GM23338 (cell line): ENCODE measurements around the gene ITPRID2. TPM values are rescaled to one million over a fixed set of nuclear protein-coding genes. Genes with fewer than 3 reads are reported as not detected.

ENCODE experiments used
- ATAC-seq: fragments of 200-7000 bp; cut with Tn5 transposase; 3 replicates; pipeline ENCODE4 v1.9.1; 2020
- DNase-seq: peaks from one replicate; pipeline ENCODE4 v3.0.0-alpha.2; 2015; ENCODE audit warnings: low spot score
- H2AFZ ChIP-seq: fragments of 200-600 bp; sonication (generic); 2 replicates; pipeline ENCODE4 v1.8.0; 2016; ENCODE audit warnings: antibody characterized with exemption, mild to moderate bottlenecking, moderate library complexity
- H3F3A ChIP-seq: fragments of 200-600 bp; sonication (generic); replicated peaks from 2 replicates; pipeline ENCODE4 v1.8.0; 2017; ENCODE audit warnings: antibody characterized with exemption, mixed run types, low read depth
- H3K27ac ChIP-seq: fragments of 200-600 bp; sonication (generic); 2 replicates; pipeline ENCODE4 v1.6.1; 2016; ENCODE audit warnings: low read depth
- H3K27me3 ChIP-seq: fragments of 200-600 bp; sonication (generic); 2 replicates; pipeline ENCODE4 v1.8.0; 2016; ENCODE audit warnings: mild to moderate bottlenecking, mixed run types, moderate library complexity; ENCODE audit not compliant: insufficient read depth
- H3K36me3 ChIP-seq: fragments of 200-600 bp; sonication (generic); 2 replicates; pipeline ENCODE4 v1.8.0; 2016; ENCODE audit warnings: mild to moderate bottlenecking; ENCODE audit not compliant: insufficient read depth
- H3K4me1 ChIP-seq: fragments of 200-600 bp; sonication (generic); 2 replicates; pipeline ENCODE4 v1.8.0; 2016; ENCODE audit warnings: mild to moderate bottlenecking, moderate library complexity; ENCODE audit not compliant: insufficient read depth
- H3K4me2 ChIP-seq: fragments of 200-600 bp; sonication (generic); 2 replicates; pipeline ENCODE4 v1.7.1; 2017; ENCODE audit warnings: mixed run types
- H3K4me3 ChIP-seq: fragments of 200-600 bp; sonication (generic); 2 replicates; pipeline ENCODE4 v1.6.1; 2016; ENCODE audit warnings: mixed run types
- H3K79me2 ChIP-seq: fragments of 200-600 bp; sonication (generic); replicated peaks from 2 replicates; pipeline ENCODE4 v1.8.0; 2017; ENCODE audit warnings: mild to moderate bottlenecking; ENCODE audit not compliant: insufficient read depth
- H3K9me2 ChIP-seq: fragments of 200-600 bp; sonication (generic); 2 replicates; pipeline ENCODE4 v1.8.0; 2017; ENCODE audit not compliant: insufficient read depth
- H4K20me1 ChIP-seq: fragments of 200-600 bp; sonication (generic); replicated peaks from 2 replicates; pipeline ENCODE4 v1.8.0; 2017; ENCODE audit warnings: mild to moderate bottlenecking; ENCODE audit not compliant: insufficient read depth
- H3K27ac Mint-ChIP-seq: 2 replicates; pipeline ENCODE4 v1.8.0; 2020; ENCODE audit warnings: inconsistent platforms, mild to moderate bottlenecking, moderate library complexity, mixed read lengths
- H3K27me3 Mint-ChIP-seq: 3 replicates; pipeline ENCODE4 v1.8.0; 2022; ENCODE audit warnings: low read depth, mild to moderate bottlenecking, moderate library complexity, mixed read lengths, inconsistent platforms; ENCODE audit not compliant: insufficient read depth, poor library complexity
- H3K36me3 Mint-ChIP-seq: 3 replicates; pipeline ENCODE4 v1.8.0; 2021; ENCODE audit warnings: low read depth, mild to moderate bottlenecking, inconsistent platforms, moderate library complexity, mixed read lengths
- H3K4me1 Mint-ChIP-seq: 3 replicates; pipeline ENCODE4 v1.8.0; 2020; ENCODE audit warnings: mild to moderate bottlenecking, inconsistent platforms, mixed read lengths
- H3K4me3 Mint-ChIP-seq: 3 replicates; pipeline ENCODE4 v1.8.0; 2021; ENCODE audit warnings: moderate library complexity, mild to moderate bottlenecking, inconsistent platforms, mixed read lengths
- H3K9me3 Mint-ChIP-seq: 3 replicates; pipeline ENCODE4 v1.8.0; 2020; ENCODE audit warnings: moderate library complexity, mild to moderate bottlenecking, inconsistent platforms, mixed read lengths
- CREB1 ChIP-seq: fragments of 250-450 bp; sonication (Bioruptor Pico); IDR thresholded peaks from 2 replicates; pipeline ENCODE4 v1.5.0; 2020; ENCODE audit warnings: low read depth, mild to moderate bottlenecking, moderate library complexity
- CTCF ChIP-seq, 2 experiments: fragments of 200-600 bp in 1 of 2; sonication (generic) in 1 of 2; conservative IDR thresholded peaks; 2 replicates each; pipeline versions ENCODE4 v1.5.1 to v1.6.1; 2016 to 2017; ENCODE audit warnings: antibody characterized with exemption in 2 of 2, low read depth in 2 of 2, mild to moderate bottlenecking in 2 of 2, moderate library complexity in 1 of 2
- ETS1 ChIP-seq: IDR thresholded peaks from 2 replicates; pipeline ENCODE4 v1.6.1; 2016; ENCODE audit warnings: antibody characterized with exemption
- EZH2 ChIP-seq: fragments of 200-600 bp; sonication (generic); IDR thresholded peaks from one replicate; pipeline ENCODE4 v1.8.0; 2017; ENCODE audit warnings: antibody characterized with exemption, mild to moderate bottlenecking, low read depth; ENCODE audit not compliant: unreplicated experiment
- EZH2phosphoT487 ChIP-seq: fragments of 200-600 bp; sonication (generic); IDR thresholded peaks from one replicate; pipeline ENCODE4 v1.8.1; 2018; ENCODE audit warnings: antibody characterized with exemption; ENCODE audit not compliant: unreplicated experiment
- JUNB ChIP-seq: IDR thresholded peaks from one replicate; pipeline ENCODE4 v1.6.1; 2016; ENCODE audit warnings: antibody characterized with exemption; ENCODE audit not compliant: unreplicated experiment
- NANOG ChIP-seq: IDR thresholded peaks from 2 replicates; pipeline ENCODE4 v1.6.1; 2016; ENCODE audit warnings: antibody characterized with exemption, borderline replicate concordance
- POLR2AphosphoS5 ChIP-seq: IDR thresholded peaks from 2 replicates; pipeline ENCODE4 v1.6.1; 2016; ENCODE audit warnings: antibody characterized with exemption, low read depth
- REST ChIP-seq: IDR thresholded peaks from one replicate; pipeline ENCODE4 v1.6.1; 2018; ENCODE audit warnings: antibody characterized with exemption; ENCODE audit not compliant: unreplicated experiment
- STAT1 ChIP-seq: IDR thresholded peaks from one replicate; pipeline ENCODE4 v1.6.1; 2016; ENCODE audit warnings: antibody characterized with exemption; ENCODE audit not compliant: unreplicated experiment
- ZNF114 ChIP-seq: fragments of 250-450 bp; sonication (Bioruptor Pico); IDR thresholded peaks from 2 replicates; pipeline ENCODE4 v1.5.0; 2020; ENCODE audit warnings: mild to moderate bottlenecking, moderate library complexity
- ZNF331 ChIP-seq: fragments of 250-450 bp; sonication (Bioruptor Pico); IDR thresholded peaks from 2 replicates; pipeline ENCODE4 v1.5.0; 2020; ENCODE audit warnings: low read depth, mild to moderate bottlenecking, moderate library complexity
- ZNF462 ChIP-seq: fragments of 250-450 bp; sonication (Bioruptor Pico); IDR thresholded peaks from 2 replicates; pipeline ENCODE4 v1.5.0; 2020; ENCODE audit warnings: mild to moderate bottlenecking, moderate library complexity
- polyA plus RNA-seq: library from polyadenylated mRNA; unstranded; fragments of >200 nt; fragmentation: Nextera tagmentation; extraction: Ambion mirVana; gene quantifications from 2 replicates; pipeline ENCODE4 v1.2.1, GENCODE V29; 2016
- total RNA-seq: library from RNA; depleted of rRNA; stranded (reverse); fragments of >200 nt; shearing (Covaris generic); gene quantifications from 2 replicates; pipeline ENCODE4 v1.2.3, GENCODE V29; 2014

The ITPRID2 gene
- total and polyA plus RNA-seq, 2 experiments from 2014 or later = 4.4 to 12.0 TPM

GRCh38 chr2:181847198-181847556, 44.4 kb upstream of the ITPRID2 start:
- Mint-ChIP-seq H3K36me3 (no peaks in the 10 kb centered on the region), H3K27ac (no peak overlapping the region), H3K9me3 (no peaks in the 10 kb centered on the region), H3K4me1 (peaks cover 25% of the 10 kb centered on the region), H3K27me3 (peaks cover 1% of the 10 kb centered on the region), H3K4me3 (no peak overlapping the region)
- H3K4me2 ChIP-seq = no peak overlapping the region
- TF ChIP-seq ZNF114 (CRISPR knock-in tag) = no peak
- no peak for TF ChIP-seq ETS1
- TF ChIP-seq POLR2AphosphoS5 = no peak
- no peak for TF ChIP-seq ZNF462 (CRISPR knock-in tag)
- TF ChIP-seq REST = no peak
- TF ChIP-seq NANOG = no peak
- TF ChIP-seq JUNB = no peak
- no peak for TF ChIP-seq STAT1
- TF ChIP-seq ZNF331 (CRISPR knock-in tag) = no peak
- no peak for TF ChIP-seq CTCF (conservative IDR thresholded peaks at IDR 0.05; ENCODE audit: low read depth in 2 of 2)
- no peak for TF ChIP-seq CREB1 (CRISPR knock-in tag)
- no peak for TF ChIP-seq EZH2
- TF ChIP-seq EZH2phosphoT487 = no peak
- no peaks in the 10 kb centered on the region for H4K20me1 ChIP-seq
- ATAC-seq (no peak), DNase-seq (no peak)
- H3F3A ChIP-seq = no peaks in the 10 kb centered on the region
- H3K4me1 ChIP-seq = peaks cover 28% of the 10 kb centered on the region
- no peaks in the 10 kb centered on the region for H3K9me2 ChIP-seq
- H3K4me3 ChIP-seq = no peak overlapping the region
- no peak overlapping the region for H2AFZ ChIP-seq
- no peaks in the 10 kb centered on the region for H3K79me2 ChIP-seq
- H3K27ac ChIP-seq = no peak overlapping the region
- H3K27me3 ChIP-seq = no peaks in the 10 kb centered on the region
- no peaks in the 10 kb centered on the region for H3K36me3 ChIP-seq
